Endothelial cell of umbilical vein (primary cell): Measurements from ENCODE around the gene MRPS5. TPM values are rescaled to one million over a fixed set of nuclear protein-coding genes. Genes with fewer than 3 reads are reported as not detected.
"Not testable (repeated sequence)": the region's sequence is repeated elsewhere in the genome, so short reads cannot be mapped to it uniquely, and the experiment has no call there.

Experiments used
- BruUV-seq: library from RNA; stranded (reverse); fragments of 400-500 nt; replicated peaks from 2 replicates; lab custom pipeline; 2021; lab: Mats Ljungman, UMichigan
- CTCF ChIA-PET: fragments of 300-600, 350-600 bp; sonication (Branson Sonifier 250); formaldehyde crosslinking; loops from one replicate; lab custom pipeline; 2021; ENCODE audit warnings: antibody characterized with exemption, inconsistent platforms; lab: Charles Lee
- POLR2A ChIA-PET: fragments of 300-600, 350-600 bp; sonication (Branson Sonifier 250); formaldehyde crosslinking; loops from one replicate; lab custom pipeline; 2021; ENCODE audit warnings: antibody characterized with exemption, inconsistent platforms; lab: Charles Lee
- DNase-seq: peaks from one replicate; pipeline ENCODE4 v3.0.0-alpha.2; 2011; ENCODE audit warnings: low read depth, low spot score
- FAIRE-seq: peaks from 2 replicates; lab custom pipeline; 2011; peaks lifted over from hg19 to GRCh38; lab: Jason Lieb, UNC
- H2AFZ ChIP-seq: 2 replicates; pipeline ENCODE4 v1.6.0; 2012; ENCODE audit warnings: low read depth, low read length, control low read depth, inconsistent platforms
- H3K27ac ChIP-seq: 2 replicates; pipeline ENCODE4 v1.5.1; 2011; ENCODE audit warnings: low read depth, mild to moderate bottlenecking, control low read depth, low read length, moderate library complexity; ENCODE audit not compliant: insufficient read depth
- H3K27me3 ChIP-seq, 2 experiments: 2 replicates each; pipeline versions ENCODE4 v1.6.0 to v1.6.1; 2011; ENCODE audit warnings: low read length in 2 of 2, mixed read lengths in 1 of 2; ENCODE audit not compliant: control insufficient read depth in 2 of 2, insufficient read depth in 2 of 2
- H3K36me3 ChIP-seq, 2 experiments: 2 replicates in 1 of 2; 3 replicates in 1 of 2; pipeline ENCODE4 v1.5.1; 2011; ENCODE audit warnings: low read length in 2 of 2, mild to moderate bottlenecking in 1 of 2, moderate library complexity in 1 of 2; ENCODE audit not compliant: control insufficient read depth in 2 of 2, insufficient read depth in 2 of 2; ENCODE audit errors: extremely low read depth in 1 of 2
- H3K4me1 ChIP-seq: 3 replicates; pipeline ENCODE4 v1.5.1; 2011; ENCODE audit warnings: mild to moderate bottlenecking, low read length; ENCODE audit not compliant: control insufficient read depth, insufficient read depth; ENCODE audit errors: extremely low read depth
- H3K4me2 ChIP-seq: 2 replicates; pipeline ENCODE4 v1.6.1; 2011; ENCODE audit warnings: low read length, control low read depth, mixed read lengths; ENCODE audit not compliant: insufficient read depth
- H3K4me3 ChIP-seq, 3 experiments: fragments of 200-600 bp in 1 of 3; sonication (generic), shearing (Covaris generic) in 1 of 3; replicated peaks in 1 of 3; 2 replicates each; pipeline ENCODE4 v1.5.1; 2011 to 2016; ENCODE audit warnings: control low read depth in 3 of 3, low read length in 3 of 3, mild to moderate bottlenecking in 2 of 3, inconsistent platforms in 1 of 3, low read depth in 1 of 3, moderate library complexity in 1 of 3; ENCODE audit not compliant: insufficient read depth in 1 of 3
- H3K79me2 ChIP-seq: 2 replicates; pipeline ENCODE4 v1.6.0; 2012; ENCODE audit warnings: low read length, inconsistent platforms; ENCODE audit not compliant: control insufficient read depth, insufficient read depth
- H3K9ac ChIP-seq: replicated peaks from 2 replicates; pipeline ENCODE3; 2011; ENCODE audit warnings: low read length, control low read depth; ENCODE audit not compliant: insufficient read depth; ENCODE audit errors: extremely low read depth
- H3K9me1 ChIP-seq: replicated peaks from 3 replicates; pipeline ENCODE4 v1.6.0; 2011; ENCODE audit warnings: mild to moderate bottlenecking, low read length; ENCODE audit not compliant: control insufficient read depth, insufficient read depth; ENCODE audit errors: extremely low read depth
- H3K9me3 ChIP-seq: replicated peaks from 2 replicates; pipeline ENCODE4 v1.5.1; 2012; ENCODE audit warnings: low read length, inconsistent platforms; ENCODE audit not compliant: control insufficient read depth, insufficient read depth
- H4K20me1 ChIP-seq: replicated peaks from 2 replicates; pipeline ENCODE3; 2011; ENCODE audit warnings: mild to moderate bottlenecking, low read length; ENCODE audit not compliant: control insufficient read depth, insufficient read depth; ENCODE audit errors: extremely low read depth
- CTCF ChIP-seq, 2 donors: IDR thresholded peaks; 1 replicate in 1 of 2; 2 replicates in 1 of 2; pipeline ENCODE4 v1.5.1; 2011; ENCODE audit warnings: low read length in 2 of 2, mild to moderate bottlenecking in 2 of 2, moderate library complexity in 2 of 2, control low read depth in 1 of 2, inconsistent platforms in 1 of 2, low read depth in 1 of 2; ENCODE audit not compliant: insufficient read depth in 1 of 2; ENCODE audit errors: extremely low read depth in 1 of 2
- EZH2 ChIP-seq: IDR thresholded peaks from 2 replicates; pipeline ENCODE4 v1.6.1; 2012; ENCODE audit warnings: borderline replicate concordance, low read depth, mild to moderate bottlenecking, moderate library complexity, low read length, inconsistent platforms; ENCODE audit not compliant: severe bottlenecking
- FOS ChIP-seq: IDR thresholded peaks from 2 replicates; pipeline ENCODE4 v1.6.1; 2011; ENCODE audit warnings: mild to moderate bottlenecking, low read length, moderate library complexity, borderline replicate concordance; ENCODE audit not compliant: insufficient read depth
- GATA2 ChIP-seq: IDR thresholded peaks from 2 replicates; pipeline ENCODE4 v1.7.0; 2011; ENCODE audit warnings: low read depth, mild to moderate bottlenecking, moderate library complexity, mixed read lengths, low read length; ENCODE audit not compliant: insufficient read length, insufficient read depth
- JUN ChIP-seq: IDR thresholded peaks from 2 replicates; pipeline ENCODE4 v1.6.1; 2011; ENCODE audit warnings: borderline replicate concordance, low read depth; ENCODE audit not compliant: insufficient read length, insufficient read depth
- MAX ChIP-seq: IDR thresholded peaks from 2 replicates; pipeline ENCODE4 v1.6.1; 2011; ENCODE audit not compliant: insufficient read depth, insufficient read length
- MYC ChIP-seq: IDR thresholded peaks from one replicate; pipeline ENCODE4 v1.6.1; 2011; ENCODE audit warnings: mild to moderate bottlenecking, low read depth, low read length
- POLR2A ChIP-seq: IDR thresholded peaks from 2 replicates; pipeline ENCODE4 v1.6.1; 2012; ENCODE audit warnings: low read depth, mild to moderate bottlenecking, control low read depth, low read length
- POLR2AphosphoS5 ChIP-seq: IDR thresholded peaks from 2 replicates; pipeline ENCODE4 v1.6.1; 2012; ENCODE audit warnings: low read depth, mild to moderate bottlenecking, control low read depth, low read length, moderate library complexity; ENCODE audit not compliant: insufficient read depth
- dilution Hi-C: fragments of 300-500 bp; cut with MboI; formaldehyde crosslinking; loops from one replicate; pipeline ENCODE4 v1.15.0; 2019; ENCODE audit warnings: low sequenced_read_pairs; ENCODE audit not compliant: extremely low pct_ligation_motif_present
- intact Hi-C: fragments of 100-400 bp; cut with micrococcal nuclease; formaldehyde crosslinking; loops from one replicate; pipeline ENCODE4 v1.10.0; 2022
- polyA plus RNA-seq, 4 experiments: library from polyadenylated mRNA; depleted of rRNA in 3 of 4; stranded (reverse) in 3 of 4; unstranded in 1 of 4; fragments of >200 nt; gene quantifications; 2 replicates each; pipeline versions ENCODE4 v1.2.1 to v1.2.3, GENCODE V29; 2011 to 2012; ENCODE audit warnings: missing spikeins in 1 of 4
- total RNA-seq: library from RNA; stranded (reverse); gene quantifications from 2 replicates; pipeline ENCODE4 v1.2.3, GENCODE V29; 2021

MRPS5 gene
- total and polyA plus RNA-seq, 2 donors (not counting 3 experiments of a cell fraction or from before 2014, with no cell fraction given): 50.5 to 62.8 TPM

DNA sequence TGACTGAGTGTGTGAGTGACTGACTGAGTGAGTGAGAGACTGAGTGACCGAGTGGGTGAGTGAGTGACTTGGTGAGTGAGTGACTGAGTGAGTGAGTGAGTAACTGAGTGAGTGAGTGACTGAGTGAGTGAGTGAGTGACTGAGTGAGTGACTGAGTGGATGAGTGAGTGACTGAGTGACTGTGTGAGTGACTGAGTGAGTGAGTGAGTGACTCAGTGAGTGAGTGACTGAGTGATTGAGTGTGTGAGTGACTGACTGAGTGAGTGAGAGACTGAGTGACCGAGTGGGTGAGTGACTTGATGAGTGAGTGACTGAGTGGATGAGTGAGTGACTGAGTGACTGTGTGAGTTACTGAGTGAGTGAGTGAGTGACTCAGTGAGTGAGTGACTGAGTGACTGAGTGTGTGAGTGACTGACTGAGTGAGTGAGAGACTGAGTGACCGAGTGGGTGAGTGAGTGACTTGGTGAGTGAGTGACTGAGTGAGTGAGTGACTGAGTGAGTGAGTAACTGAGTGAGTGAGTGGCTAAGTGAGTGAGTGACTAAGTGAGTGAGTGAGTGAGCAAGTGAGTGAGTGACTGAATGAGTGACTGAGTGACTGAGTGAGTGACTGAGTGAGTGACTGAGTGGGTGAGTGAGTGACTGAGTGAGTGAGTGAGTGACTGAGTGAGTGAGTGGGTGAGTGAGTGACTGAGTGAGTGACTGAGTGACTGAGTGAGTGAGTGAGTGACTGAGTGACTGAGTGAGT lies 83.6 kb downstream of the MRPS5 start:
- H4K20me1 ChIP-seq, H3K9me3 ChIP-seq, intact Hi-C loops, DNase-seq, CTCF ChIA-PET, H3K27me3 ChIP-seq, BruUV-seq, H3K9ac ChIP-seq, POLR2A ChIA-PET, H3K9me1 ChIP-seq, H3K4me3 ChIP-seq, dilution Hi-C loops, H3K4me2 ChIP-seq, H3K36me3 ChIP-seq, H3K79me2 ChIP-seq, H2AFZ ChIP-seq, H3K27ac ChIP-seq, FAIRE-seq, H3K4me1 ChIP-seq: not testable (repeated sequence)

GRCh38 chr2:95037384-95037839 lies 84.2 kb downstream of the MRPS5 start:
- no peak overlapping the region for H2AFZ ChIP-seq
- TF ChIP-seq FOS (no peak), EZH2 (no peak), GATA2 (no peak), MYC (no peak), POLR2AphosphoS5 (no peak), POLR2A (no peak), CTCF (IDR thresholded peaks at IDR 0.05; ENCODE audit: extremely low read depth in 1 of 2, insufficient read depth in 1 of 2, low read depth in 1 of 2, low read length in 2 of 2) (no peak), MAX (no peak), JUN (no peak)
- no peaks in the 10 kb centered on the region for H3K79me2 ChIP-seq
- H3K9me3 ChIP-seq: no peaks in the 10 kb centered on the region
- DNase-seq (no peak), FAIRE-seq (no peak)
- H3K4me3 ChIP-seq: no peak overlapping the region
- no peaks in the 10 kb centered on the region for H4K20me1 ChIP-seq
- H3K4me2 ChIP-seq: no peak overlapping the region
- intact Hi-C loops: no loop called here
- BruUV-seq: no TSS peak
- dilution Hi-C loops: no loop called here
- ChIA-PET CTCF (no interaction called here), POLR2A (no interaction called here)
- no peaks in the 10 kb centered on the region for H3K9me1 ChIP-seq
- H3K4me1 ChIP-seq: no peaks in the 10 kb centered on the region
- no peak overlapping the region for H3K27ac ChIP-seq
- H3K9ac ChIP-seq: no peak overlapping the region
- H3K36me3 ChIP-seq: no peaks in the 10 kb centered on the region
- H3K27me3 ChIP-seq: no peaks in the 10 kb centered on the region
